ENCODE measurements around the gene MBOAT2. TPM values are rescaled to one million over a fixed set of nuclear protein-coding genes. Genes with fewer than 3 reads are reported as not detected.
"Not testable (repeated sequence)": the region's sequence is repeated elsewhere in the genome, so short reads cannot be mapped to it uniquely, and the experiment has no call there.

The MBOAT2 gene
- polyA plus RNA-seq, 1 donor (not counting 4 experiments of a cell fraction or from before 2014, with no cell fraction given) = 121 TPM

DNA sequence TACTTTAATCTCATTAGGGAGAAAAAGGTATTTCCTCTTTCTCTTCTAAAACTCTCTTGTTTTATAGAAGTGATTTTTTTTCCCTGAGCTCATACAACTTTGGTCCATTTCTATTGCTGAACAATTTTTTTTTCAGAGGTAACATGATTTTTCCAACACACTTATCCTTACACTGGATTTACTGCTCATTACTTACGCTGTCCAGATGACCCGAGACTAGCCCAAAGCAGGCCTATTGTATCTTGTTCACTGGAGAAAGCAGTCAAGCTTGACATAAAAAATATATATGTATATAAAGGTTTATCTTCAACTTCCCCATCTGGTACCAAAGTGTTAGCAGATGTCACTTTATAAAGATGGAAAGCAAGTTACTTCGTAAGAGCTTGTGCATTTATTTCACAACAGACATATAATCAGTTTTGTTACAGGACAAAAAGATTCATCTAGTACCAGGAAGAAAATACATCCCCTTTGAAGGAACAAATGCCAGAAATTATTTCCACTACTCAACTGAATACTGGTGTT is 95.7 kb downstream of the MBOAT2 start:
- Histone ChIP-seq H3K4me2 (ENCODE audit: control insufficient read depth, extremely low read depth, insufficient read depth, low read depth, low read length) (no peak overlapping the region), H3K79me2 (ENCODE audit: control insufficient read depth, insufficient read depth, low read length) (peaks cover 15% of the 10 kb centered on the region), H3K9me1 (ENCODE audit: control insufficient read depth, extremely low read depth, insufficient read depth, low read length) (no peaks in the 10 kb centered on the region), H3K27me3 (ENCODE audit: control insufficient read depth, extremely low read depth, insufficient read depth, low read length) (no peaks in the 10 kb centered on the region), H3K9ac (ENCODE audit: control insufficient read depth, extremely low read depth, insufficient read depth, low read length) (no peak overlapping the region), H3K27ac (ENCODE audit: control insufficient read depth, insufficient read depth, low read length) (no peak overlapping the region), H3K9me3 (ENCODE audit: control insufficient read depth, low read depth, low read length) (peaks cover 5% of the 10 kb centered on the region), H3K4me1 (ENCODE audit: control insufficient read depth, extremely low read depth, insufficient read depth, low read length) (no peaks in the 10 kb centered on the region), H3K36me3 (ENCODE audit: control insufficient read depth in 2 of 2, extremely low read depth in 1 of 2, insufficient read depth in 2 of 2, low read length in 2 of 2) (peaks cover 3 to 6% of the 10 kb centered on the region in 2 experiments), H3K4me3 (ENCODE audit: control insufficient read depth in 2 of 3, extremely low read depth in 1 of 3, insufficient read depth in 2 of 3, low read depth in 1 of 3, low read length in 3 of 3) (no peak overlapping the region), H4K20me1 (ENCODE audit: control insufficient read depth, extremely low read depth, insufficient read depth, low read length) (no peaks in the 10 kb centered on the region), H2AFZ (ENCODE audit: control insufficient read depth, low read length) (no peak overlapping the region)
- dilution Hi-C loops (cut with MboI; ENCODE audit: extremely low pct_ligation_motif_present, low sequenced_read_pairs) = no loop called here
- no peak for FAIRE-seq
- no peak for TF ChIP-seq EZH2 (IDR thresholded peaks at IDR 0.05; ENCODE audit: low read length)
- TF ChIP-seq, protein P1, sequence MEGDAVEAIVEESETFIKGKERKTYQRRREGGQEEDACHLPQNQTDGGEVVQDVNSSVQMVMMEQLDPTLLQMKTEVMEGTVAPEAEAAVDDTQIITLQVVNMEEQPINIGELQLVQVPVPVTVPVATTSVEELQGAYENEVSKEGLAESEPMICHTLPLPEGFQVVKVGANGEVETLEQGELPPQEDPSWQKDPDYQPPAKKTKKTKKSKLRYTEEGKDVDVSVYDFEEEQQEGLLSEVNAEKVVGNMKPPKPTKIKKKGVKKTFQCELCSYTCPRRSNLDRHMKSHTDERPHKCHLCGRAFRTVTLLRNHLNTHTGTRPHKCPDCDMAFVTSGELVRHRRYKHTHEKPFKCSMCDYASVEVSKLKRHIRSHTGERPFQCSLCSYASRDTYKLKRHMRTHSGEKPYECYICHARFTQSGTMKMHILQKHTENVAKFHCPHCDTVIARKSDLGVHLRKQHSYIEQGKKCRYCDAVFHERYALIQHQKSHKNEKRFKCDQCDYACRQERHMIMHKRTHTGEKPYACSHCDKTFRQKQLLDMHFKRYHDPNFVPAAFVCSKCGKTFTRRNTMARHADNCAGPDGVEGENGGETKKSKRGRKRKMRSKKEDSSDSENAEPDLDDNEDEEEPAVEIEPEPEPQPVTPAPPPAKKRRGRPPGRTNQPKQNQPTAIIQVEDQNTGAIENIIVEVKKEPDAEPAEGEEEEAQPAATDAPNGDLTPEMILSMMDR (optimal IDR thresholded peaks at IDR 0.05 in 1 of 3, IDR thresholded peaks at IDR 0.05 in 1 of 3, conservative IDR thresholded peaks at IDR 0.05 in 1 of 3; ENCODE audit: extremely low read depth in 1 of 3, insufficient read depth in 2 of 3, low read length in 3 of 3) = no peak
- no peak for DNase-seq (ENCODE audit: low read depth, low spot score)

DNA sequence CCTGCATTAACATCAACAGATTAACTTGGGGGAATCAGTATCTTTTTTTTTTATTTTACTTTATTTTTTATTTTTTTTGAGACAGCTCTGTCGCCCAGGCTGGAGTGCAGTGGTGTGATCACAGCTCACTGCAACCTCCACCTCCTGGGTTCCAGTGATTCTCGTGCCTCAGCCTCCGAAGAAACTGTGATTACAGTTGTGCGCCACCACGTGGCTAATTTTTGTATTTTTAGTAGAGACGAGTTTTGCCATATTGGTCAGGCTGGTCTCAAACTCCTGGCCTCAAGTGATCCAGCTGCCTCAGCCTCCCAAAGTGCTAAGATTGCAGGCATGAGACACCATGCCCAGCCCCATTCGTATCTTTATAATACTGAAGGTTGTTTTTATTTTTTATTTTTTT is 99.6 kb downstream of the MBOAT2 start:
- H3K27me3 ChIP-seq (ENCODE audit: control insufficient read depth, extremely low read depth, insufficient read depth, low read length); H3K4me3 ChIP-seq (ENCODE audit: control insufficient read depth in 2 of 3, extremely low read depth in 1 of 3, insufficient read depth in 2 of 3, low read depth in 1 of 3, low read length in 3 of 3); FAIRE-seq; H3K4me2 ChIP-seq (ENCODE audit: control insufficient read depth, extremely low read depth, insufficient read depth, low read depth, low read length); H4K20me1 ChIP-seq (ENCODE audit: control insufficient read depth, extremely low read depth, insufficient read depth, low read length); H3K36me3 ChIP-seq (ENCODE audit: control insufficient read depth in 2 of 2, extremely low read depth in 1 of 2, insufficient read depth in 2 of 2, low read length in 2 of 2); dilution Hi-C loops (cut with MboI; ENCODE audit: extremely low pct_ligation_motif_present, low sequenced_read_pairs); H3K27ac ChIP-seq (ENCODE audit: control insufficient read depth, insufficient read depth, low read length); H3K9me1 ChIP-seq (ENCODE audit: control insufficient read depth, extremely low read depth, insufficient read depth, low read length); H3K79me2 ChIP-seq (ENCODE audit: control insufficient read depth, insufficient read depth, low read length); H3K9me3 ChIP-seq (ENCODE audit: control insufficient read depth, low read depth, low read length); H3K9ac ChIP-seq (ENCODE audit: control insufficient read depth, extremely low read depth, insufficient read depth, low read length); H2AFZ ChIP-seq (ENCODE audit: control insufficient read depth, low read length); DNase-seq (ENCODE audit: low read depth, low spot score); H3K4me1 ChIP-seq (ENCODE audit: control insufficient read depth, extremely low read depth, insufficient read depth, low read length): not testable (repeated sequence)

DNA sequence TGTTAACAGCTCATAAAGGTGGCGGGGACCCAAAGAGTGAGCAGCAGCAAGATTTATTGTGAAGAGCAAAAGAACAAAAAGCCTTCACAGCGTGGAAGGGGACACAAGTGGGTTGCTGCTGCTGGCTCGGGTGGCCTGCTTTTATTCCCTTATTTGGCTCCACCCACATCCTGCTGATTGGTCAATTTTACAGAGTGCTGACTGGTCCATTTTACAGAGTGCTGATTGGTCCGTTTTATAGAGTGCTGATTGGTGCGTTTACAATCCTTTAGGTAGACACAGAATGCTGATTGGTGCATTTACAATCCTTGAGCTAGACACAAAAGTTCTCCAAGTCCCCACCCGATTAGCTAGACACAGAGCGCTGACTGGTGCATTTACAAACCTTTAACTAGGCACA is 100.7 kb downstream of the MBOAT2 start:
- H3K9me1 ChIP-seq (ENCODE audit: control insufficient read depth, extremely low read depth, insufficient read depth, low read length); H3K9ac ChIP-seq (ENCODE audit: control insufficient read depth, extremely low read depth, insufficient read depth, low read length); H2AFZ ChIP-seq (ENCODE audit: control insufficient read depth, low read length); dilution Hi-C loops (cut with MboI; ENCODE audit: extremely low pct_ligation_motif_present, low sequenced_read_pairs); DNase-seq (ENCODE audit: low read depth, low spot score); H3K27ac ChIP-seq (ENCODE audit: control insufficient read depth, insufficient read depth, low read length); H3K4me3 ChIP-seq (ENCODE audit: control insufficient read depth in 2 of 3, extremely low read depth in 1 of 3, insufficient read depth in 2 of 3, low read depth in 1 of 3, low read length in 3 of 3); H3K9me3 ChIP-seq (ENCODE audit: control insufficient read depth, low read depth, low read length); H3K4me1 ChIP-seq (ENCODE audit: control insufficient read depth, extremely low read depth, insufficient read depth, low read length); H4K20me1 ChIP-seq (ENCODE audit: control insufficient read depth, extremely low read depth, insufficient read depth, low read length); H3K79me2 ChIP-seq (ENCODE audit: control insufficient read depth, insufficient read depth, low read length); H3K4me2 ChIP-seq (ENCODE audit: control insufficient read depth, extremely low read depth, insufficient read depth, low read depth, low read length); H3K27me3 ChIP-seq (ENCODE audit: control insufficient read depth, extremely low read depth, insufficient read depth, low read length); H3K36me3 ChIP-seq (ENCODE audit: control insufficient read depth in 2 of 2, extremely low read depth in 1 of 2, insufficient read depth in 2 of 2, low read length in 2 of 2); FAIRE-seq: not testable (repeated sequence)

DNA sequence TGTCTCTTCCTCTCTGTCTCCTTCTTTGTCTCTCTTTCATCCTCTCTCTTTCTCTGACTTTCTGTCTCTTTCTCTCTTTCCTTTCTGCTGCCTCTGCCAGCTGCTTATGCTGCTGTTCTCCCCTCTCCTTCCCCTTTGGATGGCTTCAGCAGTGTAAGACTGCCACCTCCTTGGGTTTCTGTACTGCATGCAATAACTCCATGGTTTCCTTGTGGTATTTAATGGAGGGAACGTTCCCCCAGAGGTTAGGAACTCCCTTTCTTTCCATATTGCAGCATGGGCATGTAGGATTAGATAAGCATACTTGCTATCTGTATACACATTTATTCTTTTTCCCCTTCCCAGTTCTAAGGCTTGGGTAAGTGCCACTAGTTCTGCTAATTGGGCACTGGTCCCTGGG is 106.3 kb downstream of the MBOAT2 start:
- H3K27me3 ChIP-seq (ENCODE audit: control insufficient read depth, extremely low read depth, insufficient read depth, low read length); dilution Hi-C loops (cut with MboI; ENCODE audit: extremely low pct_ligation_motif_present, low sequenced_read_pairs); H3K9me1 ChIP-seq (ENCODE audit: control insufficient read depth, extremely low read depth, insufficient read depth, low read length); H3K9ac ChIP-seq (ENCODE audit: control insufficient read depth, extremely low read depth, insufficient read depth, low read length); H3K4me2 ChIP-seq (ENCODE audit: control insufficient read depth, extremely low read depth, insufficient read depth, low read depth, low read length); DNase-seq (ENCODE audit: low read depth, low spot score); H4K20me1 ChIP-seq (ENCODE audit: control insufficient read depth, extremely low read depth, insufficient read depth, low read length); H2AFZ ChIP-seq (ENCODE audit: control insufficient read depth, low read length); H3K27ac ChIP-seq (ENCODE audit: control insufficient read depth, insufficient read depth, low read length); H3K36me3 ChIP-seq (ENCODE audit: control insufficient read depth in 2 of 2, extremely low read depth in 1 of 2, insufficient read depth in 2 of 2, low read length in 2 of 2); H3K9me3 ChIP-seq (ENCODE audit: control insufficient read depth, low read depth, low read length); H3K4me1 ChIP-seq (ENCODE audit: control insufficient read depth, extremely low read depth, insufficient read depth, low read length); FAIRE-seq; H3K4me3 ChIP-seq (ENCODE audit: control insufficient read depth in 2 of 3, extremely low read depth in 1 of 3, insufficient read depth in 2 of 3, low read depth in 1 of 3, low read length in 3 of 3); H3K79me2 ChIP-seq (ENCODE audit: control insufficient read depth, insufficient read depth, low read length): not testable (repeated sequence)

All from keratinocyte (primary cell).